Gastrocnemius medialis (tissue), 4 donors: ENCODE data around the gene EPB41L4A.

Source experiments
- CTCF ChIP-seq, 5 experiments: fragments of 450-650 bp in 3 of 5; fragments of 200-600 bp in 2 of 5; sonication (generic) in 2 of 5; IDR thresholded peaks in 4 of 5; conservative IDR thresholded peaks in 1 of 5; 1 replicate in 4 of 5; 2 replicates in 1 of 5; pipeline ENCODE4 v1.5.1; 2016 to 2019; ENCODE audit warnings: antibody characterized with exemption in 5 of 5, mild to moderate bottlenecking in 3 of 5, moderate library complexity in 3 of 5
- POLR2A ChIP-seq, 2 donors: fragments of 450-650 bp; IDR thresholded peaks; one replicate each; pipeline ENCODE4 v1.6.1; 2017; ENCODE audit warnings: antibody characterized with exemption in 2 of 2, mild to moderate bottlenecking in 2 of 2, moderate library complexity in 2 of 2

GRCh38 chr5:112385566-112385965 lies 33.5 kb downstream of the EPB41L4A start:
- no peak for TF ChIP-seq CTCF (IDR thresholded peaks at IDR 0.05 in 4 of 5, conservative IDR thresholded peaks at IDR 0.05 in 1 of 5)
- no peak for TF ChIP-seq POLR2A (IDR thresholded peaks at IDR 0.05)
